ENCODE results near the gene RAB29.

The RAB29 gene

DNA sequence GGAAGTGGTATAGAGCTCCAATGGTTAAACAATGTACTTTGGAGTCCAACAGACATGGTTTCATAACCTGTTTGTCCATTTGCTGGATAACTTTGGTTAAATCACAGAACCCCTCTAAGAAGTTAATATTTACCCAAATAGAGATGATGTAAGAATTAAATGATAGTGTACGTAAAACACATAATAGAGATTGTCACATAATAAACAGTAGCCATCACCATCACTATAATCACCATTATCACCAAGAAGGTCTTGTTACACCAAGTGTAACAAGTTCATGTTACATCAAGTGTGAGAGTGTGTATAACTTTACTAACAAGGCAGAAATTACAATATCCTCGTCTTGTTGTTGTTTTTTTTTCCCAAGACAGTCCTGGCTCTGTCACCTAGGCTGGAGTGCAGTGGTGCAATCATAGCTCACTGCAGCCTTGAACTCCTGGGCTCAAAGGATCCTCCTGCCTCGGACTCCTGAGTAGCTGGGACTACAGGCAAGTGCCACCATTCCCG is 48.6 kb downstream of the RAB29 start:
- TF ChIP-seq EP300 (IDR thresholded peaks at IDR 0.05; ENCODE audit: borderline replicate concordance) (no peak), RAD21 (IDR thresholded peaks at IDR 0.05; ENCODE audit: low read depth) (no peak), CREB1 (IDR thresholded peaks at IDR 0.05; ENCODE audit: low read depth) (no peak), CEBPB (IDR thresholded peaks at IDR 0.05) (no peak)

DNA sequence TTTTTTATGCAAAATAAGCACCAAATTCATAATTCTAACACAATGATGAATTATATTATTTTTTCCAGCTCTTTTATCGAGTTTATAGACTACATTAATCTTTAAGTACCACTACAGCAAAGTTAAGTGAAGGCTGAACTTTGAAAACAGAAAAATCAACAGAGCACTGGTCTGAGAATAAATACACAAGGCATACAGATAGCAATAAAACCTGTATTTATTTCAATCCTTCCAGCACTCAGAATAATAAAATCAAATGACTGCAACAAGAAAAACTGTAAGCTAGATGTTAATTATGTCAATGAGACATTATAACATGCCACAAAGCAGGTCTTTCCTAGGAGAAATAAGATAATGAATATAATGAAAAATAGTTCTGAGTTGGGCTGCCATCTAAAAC is 49.8 kb downstream of the RAB29 start:
- TF ChIP-seq ZBTB7A (IDR thresholded peaks at IDR 0.05; ENCODE audit: low read depth) (no peak), FOXM1 (IDR thresholded peaks at IDR 0.05; ENCODE audit: borderline replicate concordance, low read depth) (no peak), REST (IDR thresholded peaks at IDR 0.05; ENCODE audit: low read depth) (no peak), TAF1 (IDR thresholded peaks at IDR 0.05; ENCODE audit: low read depth) (no peak), CREB1 (IDR thresholded peaks at IDR 0.05; ENCODE audit: low read depth) (no peak)

GRCh38 chr1:205719762-205720161 is 55.5 kb downstream of the RAB29 start:
- TF ChIP-seq REST (IDR thresholded peaks at IDR 0.05; ENCODE audit: low read depth) (no peak), ZBTB7A (IDR thresholded peaks at IDR 0.05; ENCODE audit: low read depth) (no peak), TAF1 (IDR thresholded peaks at IDR 0.05; ENCODE audit: low read depth) (no peak), CEBPB (IDR thresholded peaks at IDR 0.05) (no peak), EGR1 (IDR thresholded peaks at IDR 0.05) (no peak), RAD21 (IDR thresholded peaks at IDR 0.05; ENCODE audit: low read depth) (no peak), CREB1 (IDR thresholded peaks at IDR 0.05; ENCODE audit: low read depth) (no peak), FOXM1 (IDR thresholded peaks at IDR 0.05; ENCODE audit: borderline replicate concordance, low read depth) (no peak), MAX (IDR thresholded peaks at IDR 0.05) (no peak)

DNA sequence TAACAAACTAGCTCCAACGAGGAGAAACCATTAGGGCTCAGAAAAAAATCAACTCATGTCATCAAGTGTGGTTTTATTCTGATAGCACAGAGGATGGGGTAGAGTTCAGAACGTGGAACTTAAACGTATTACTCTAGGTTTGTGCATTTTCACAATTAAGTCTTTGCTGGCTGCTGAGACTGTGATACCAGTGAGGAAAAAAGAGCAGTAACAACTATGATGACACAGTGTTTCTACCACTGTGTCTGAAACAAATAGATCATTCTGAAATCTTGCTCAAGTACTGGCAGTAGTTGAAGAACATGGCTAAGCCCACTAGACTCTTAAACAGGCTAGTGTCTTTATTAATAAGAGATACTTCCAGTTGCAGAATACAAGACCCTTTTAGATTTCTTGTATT is 56.3 kb downstream of the RAB29 start:
- no peak for TF ChIP-seq EGR1 (IDR thresholded peaks at IDR 0.05)
- TF ChIP-seq TCF12 (IDR thresholded peaks at IDR 0.05; ENCODE audit: low read depth): no peak
- no peak for TF ChIP-seq TEAD4 (IDR thresholded peaks at IDR 0.05)
- TF ChIP-seq FOXM1 (IDR thresholded peaks at IDR 0.05; ENCODE audit: borderline replicate concordance, low read depth): no peak
- no peak for TF ChIP-seq YY1 (IDR thresholded peaks at IDR 0.05; ENCODE audit: low read depth)
- TF ChIP-seq CEBPB (IDR thresholded peaks at IDR 0.05): no peak

Data from Ishikawa (cell line).